Upper lobe of left lung (tissue), 6 donors: ENCODE measurements around the gene PRKCA. TPM values are rescaled to one million over a fixed set of nuclear protein-coding genes. Genes with fewer than 3 reads are reported as not detected.
A peak's percentile ranks its signal among the peaks of the same experiment; 100 is the strongest.

Experiments
- ATAC-seq, 2 donors: fragments of 200-7000 bp; cut with Tn5 transposase; one replicate each; pipeline ENCODE4 v1.9.1; 2022; ENCODE audit warnings: mild to moderate bottlenecking in 2 of 2, moderate library complexity in 2 of 2; ENCODE audit not compliant: low FRiP score in 2 of 2
- DNase-seq, 2 donors: peaks; one replicate each; pipeline ENCODE4 v3.0.0-alpha.2; 2019 to 2020
- H3K27ac ChIP-seq, 4 donors: fragments of 200-600 bp; sonication (generic); one replicate each; pipeline ENCODE4 v1.5.1; 2016 to 2019
- H3K27me3 ChIP-seq, 4 donors: fragments of 200-600 bp; sonication (generic); one replicate each; pipeline ENCODE4 v1.5.1; 2017 to 2019
- H3K36me3 ChIP-seq, 4 donors: fragments of 200-600 bp; sonication (generic); one replicate each; pipeline ENCODE4 v1.5.1; 2016 to 2019
- H3K4me1 ChIP-seq, 4 donors: fragments of 200-600 bp; sonication (generic); one replicate each; pipeline ENCODE4 v1.5.1; 2018 to 2019
- H3K4me3 ChIP-seq, 4 donors: fragments of 200-600 bp; sonication (generic); one replicate each; pipeline ENCODE4 v1.5.1; 2017 to 2019; ENCODE audit warnings: mild to moderate bottlenecking in 2 of 4, moderate library complexity in 1 of 4
- H3K9me3 ChIP-seq, 4 donors: fragments of 200-600 bp; sonication (generic); one replicate each; pipeline ENCODE4 v1.5.1; 2018 to 2019
- CTCF ChIP-seq, 6 experiments: fragments of 450-650 bp in 4 of 6; fragments of 200-600 bp in 2 of 6; sonication (generic) in 2 of 6; IDR thresholded peaks; one replicate each; pipeline ENCODE4 v1.5.1; 2016 to 2019; ENCODE audit warnings: antibody characterized with exemption in 6 of 6
- EP300 ChIP-seq, 4 donors: sonication (generic); formaldehyde crosslinking; IDR thresholded peaks; one replicate each; pipeline ENCODE4 v1.5.1; 2017; ENCODE audit warnings: antibody characterized with exemption in 4 of 4, control low read depth in 2 of 4
- POLR2A ChIP-seq, 4 donors: fragments of 450-650 bp; IDR thresholded peaks; one replicate each; pipeline ENCODE4 v1.5.1; 2016 to 2017; ENCODE audit warnings: antibody characterized with exemption in 4 of 4, mild to moderate bottlenecking in 2 of 4
- POLR2AphosphoS5 ChIP-seq, 2 donors: sonication (generic); formaldehyde crosslinking; IDR thresholded peaks; one replicate each; pipeline ENCODE4 v1.5.1; 2017; ENCODE audit warnings: antibody characterized with exemption in 2 of 2
- WGBS, 2 donors: methylation state at CpG; one replicate each; pipeline ENCODE4 v1.1.5; 2017 to 2018; 5-methylcytosine and 5-hydroxymethylcytosine counted together
- total RNA-seq, 6 donors: library from RNA; depleted of rRNA in 4 of 6; stranded (reverse); fragments of >200 nt in 4 of 6; gene quantifications; one replicate each; pipeline versions ENCODE4 v1.1.0 to v1.2.1, GENCODE V29; 2016 to 2021
- donor health status: DM: no; HTN: no; CAD: no; lungs with moderate emphysema.
- donor health status: DM: no; HTN: yes; CAD: no; lungs with severe emphysema.

PRKCA gene
- total RNA-seq, 6 donors from 2014 or later = 10.9 to 29.3 (median 18.0) TPM

GRCh38 chr17:66819466-66819865 is 517.1 kb downstream of the PRKCA start:
- Histone ChIP-seq H3K9me3 (peaks cover 0 to 5% (median 0%) of the 10 kb centered on the region in 4 donors), H3K36me3 (no peaks in the 10 kb centered on the region), H3K4me1 (no peaks in the 10 kb centered on the region), H3K4me3 (no peak overlapping the region), H3K27ac (no peak overlapping the region), H3K27me3 (no peaks in the 10 kb centered on the region)
- 80 to 85% methylated on average over 6 of the region's 6 CpGs for WGBS, 2 donors
- ATAC-seq = no peak
- DNase-seq = no peak
- no peak for TF ChIP-seq CTCF (IDR thresholded peaks at IDR 0.05)
- no peak for TF ChIP-seq EP300 (IDR thresholded peaks at IDR 0.05)
- TF ChIP-seq POLR2A (IDR thresholded peaks at IDR 0.05) = no peak
- no peak for TF ChIP-seq POLR2AphosphoS5 (IDR thresholded peaks at IDR 0.05)

GRCh38 chr17:66822009-66822408 is 519.6 kb downstream of the PRKCA start:
- H3K27me3 ChIP-seq = no peaks in the 10 kb centered on the region
- no peak overlapping the region for H3K4me3 ChIP-seq
- DNase-seq (no peak), ATAC-seq (no peak)
- 70 to 83% methylated on average over 7 to 8 of the region's 8 CpGs for WGBS, 2 donors
- H3K27ac ChIP-seq = no peak overlapping the region
- no peaks in the 10 kb centered on the region for H3K4me1 ChIP-seq
- no peaks in the 10 kb centered on the region for H3K36me3 ChIP-seq
- peaks cover 0 to 5% (median 0%) of the 10 kb centered on the region in 4 donors for H3K9me3 ChIP-seq
- TF ChIP-seq CTCF (IDR thresholded peaks at IDR 0.05) (no peak), POLR2A (IDR thresholded peaks at IDR 0.05) (no peak), EP300 (IDR thresholded peaks at IDR 0.05) (no peak), POLR2AphosphoS5 (IDR thresholded peaks at IDR 0.05) (no peak)

GRCh38 chr17:66826856-66827255 is 524.4 kb downstream of the PRKCA start:
- Histone ChIP-seq H3K9me3 (no peaks in the 10 kb centered on the region), H3K36me3 (no peaks in the 10 kb centered on the region), H3K4me1 (no peaks in the 10 kb centered on the region), H3K27me3 (no peaks in the 10 kb centered on the region), H3K4me3 (no peak overlapping the region), H3K27ac (no peak overlapping the region)
- 72 to 74% methylated on average over 6 of the region's 6 CpGs for WGBS, 2 donors
- no peak for TF ChIP-seq POLR2AphosphoS5 (IDR thresholded peaks at IDR 0.05)
- no peak for TF ChIP-seq EP300 (IDR thresholded peaks at IDR 0.05)
- TF ChIP-seq POLR2A (IDR thresholded peaks at IDR 0.05) = no peak
- TF ChIP-seq CTCF (IDR thresholded peaks at IDR 0.05) = no peak
- DNase-seq (no peak), ATAC-seq (no peak)

GRCh38 chr17:66829386-66829864 is 527.0 kb downstream of the PRKCA start:
- Histone ChIP-seq H3K9me3 (no peaks in the 10 kb centered on the region), H3K4me1 (no peaks in the 10 kb centered on the region), H3K27me3 (no peaks in the 10 kb centered on the region), H3K4me3 (no peak overlapping the region), H3K36me3 (no peaks in the 10 kb centered on the region), H3K27ac (no peak overlapping the region)
- TF ChIP-seq CTCF (IDR thresholded peaks at IDR 0.05) = no peak
- no peak for TF ChIP-seq POLR2AphosphoS5 (IDR thresholded peaks at IDR 0.05)
- no peak for TF ChIP-seq POLR2A (IDR thresholded peaks at IDR 0.05)
- no peak for TF ChIP-seq EP300 (IDR thresholded peaks at IDR 0.05)
- 4 to 9% methylated on average over 14 to 18 of the region's 18 CpGs for WGBS, 2 donors
- DNase-seq (peak in 1 of 2 donors; percentile 28), ATAC-seq (peak; percentile 67 to 77)

DNA sequence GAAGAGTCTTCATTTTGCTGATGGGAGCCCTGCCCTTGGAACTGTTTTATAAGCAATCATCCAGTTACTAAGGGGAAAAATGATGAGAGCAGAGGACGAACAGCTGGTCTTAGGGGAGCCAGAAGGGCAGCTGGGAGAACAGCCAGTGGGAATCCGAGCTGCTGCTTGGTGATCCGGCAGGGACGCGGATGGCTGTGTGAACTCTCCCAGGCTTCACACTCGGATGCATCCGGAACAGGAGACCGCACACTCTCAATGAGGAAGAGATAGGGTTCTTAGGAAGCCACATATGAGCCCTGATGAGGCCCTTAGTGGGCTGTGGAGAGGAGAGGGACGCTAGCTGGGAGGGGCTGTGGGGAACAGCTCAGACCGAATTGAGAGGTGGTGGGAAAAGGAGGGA is 527.5 kb downstream of the PRKCA start:
- no peak overlapping the region for H3K4me3 ChIP-seq
- no peaks in the 10 kb centered on the region for H3K9me3 ChIP-seq
- ATAC-seq (no peak), DNase-seq (no peak)
- H3K4me1 ChIP-seq = peaks cover 0 to 3% (median 0%) of the 10 kb centered on the region in 4 donors
- H3K27me3 ChIP-seq = peaks cover 0 to 4% (median 2%) of the 10 kb centered on the region in 4 donors
- no peaks in the 10 kb centered on the region for H3K36me3 ChIP-seq
- no peak overlapping the region for H3K27ac ChIP-seq
- TF ChIP-seq EP300 (IDR thresholded peaks at IDR 0.05) (no peak), POLR2A (IDR thresholded peaks at IDR 0.05) (no peak), CTCF (IDR thresholded peaks at IDR 0.05) (no peak), POLR2AphosphoS5 (IDR thresholded peaks at IDR 0.05) (no peak)
- 1 to 10% methylated on average over 10 of the region's 10 CpGs for WGBS, 2 donors
